ENCODE data around the gene TPCN2. TPM values are rescaled to one million over a fixed set of nuclear protein-coding genes. Genes with fewer than 3 reads are reported as not detected.
A peak's percentile ranks its signal among the peaks of the same experiment; 100 is the strongest.

The TPCN2 gene
- total and polyA plus RNA-seq, 9 of the 15 experiments (the other 6 are each of a cell fraction or from before 2014, with no cell fraction given), result 0.66 to 10.2 (median 4.6) TPM

GRCh38 chr11:69154938-69155301 is 106.2 kb downstream of the TPCN2 start:
- ATAC-seq, result no peak
- H2AFZ ChIP-seq (ENCODE audit: low read depth, low read length), result peak overlapping the region; percentile 46; the same call in 1 of the 2 replicates
- TF ChIP-seq ZNF551 (CRISPR knock-in tag; IDR thresholded peaks at IDR 0.05), result no peak
- no peak for TF ChIP-seq RUNX1 (IDR thresholded peaks at IDR 0.05; ENCODE audit: low read depth)
- TF ChIP-seq RNF219 (CRISPR knock-in tag; IDR thresholded peaks at IDR 0.05), result no peak
- no peak for TF ChIP-seq ZNF785 (CRISPR knock-in tag; IDR thresholded peaks at IDR 0.05)

More at GRCh38 chr11:69154938-69155301, 106.2 kb downstream of the TPCN2 start:
- H3K27me3 ChIP-seq (ENCODE audit: control insufficient read depth in 2 of 2, insufficient read depth in 2 of 2, low read length in 2 of 2), result peaks cover 4 to 57% of the 10 kb centered on the region in 2 experiments
- intact Hi-C loops (cut with micrococcal nuclease), result no loop called here
- BruUV-seq (replicated peaks), result no TSS peak
- peaks cover 28 to 36% of the 10 kb centered on the region in 2 experiments; a peak in 4 of 5 replicates for H3K4me1 ChIP-seq (replicated peaks in 1 of 2; ENCODE audit: control insufficient read depth in 2 of 2, insufficient read depth in 2 of 2, low read length in 2 of 2)
- in situ Hi-C loops (cut with MboI), result no loop called here
- no peak overlapping the region for H3K4me3 ChIP-seq
- 23% methylated on average over 9 of the region's 10 CpGs for WGBS (ENCODE audit: insufficient coverage, low coverage, missing lambda C conversion rate)
- H3K79me2 ChIP-seq (ENCODE audit: control insufficient read depth, insufficient read depth, low read length), result no peaks in the 10 kb centered on the region; the same call in 2 of the 3 replicates
- 0 out of 4 replicates have a peak overlapping the region, but pooled peaks of 1 of the 2 experiments have one; percentile 28 for H3K9ac ChIP-seq (ENCODE audit: insufficient read depth in 1 of 2, low read depth in 2 of 2, low read length in 2 of 2)
- no peaks in the 10 kb centered on the region for H3K9me3 ChIP-seq (replicated peaks; ENCODE audit: control insufficient read depth, insufficient read depth, low read depth, low read length)
- DNase-seq (ENCODE audit: extremely low read depth in 1 of 4, low spot score in 3 of 4) (no peak), FAIRE-seq (no peak)
- ChIA-PET CTCF (ENCODE audit: low intra/inter-chr PET ratio) (no interaction called here), POLR2A (interaction anchor here (0.7 kb wide), 1 partner anchor 79 kb away, joined by 3 read pairs; no protein-coding TSS in a partner anchor)
- H3K27ac ChIP-seq (ENCODE audit: extremely low read depth, low read depth, low read length), result no peak overlapping the region; the same call in 2 of the 3 replicates
- H3K36me3 ChIP-seq (ENCODE audit: control insufficient read depth, insufficient read depth, low read length), result no peaks in the 10 kb centered on the region
- no peaks in the 10 kb centered on the region for H4K20me1 ChIP-seq (replicated peaks; ENCODE audit: control insufficient read depth, insufficient read depth, low read length)
- peaks cover 4% of the 10 kb centered on the region for H3K9me1 ChIP-seq (ENCODE audit: control insufficient read depth, insufficient read depth, low read length)
- H3K4me2 ChIP-seq (ENCODE audit: insufficient read depth, low read length), result peak overlapping the region; percentile 68; the same call in 1 of the 2 replicates

Measured in K562 (cell line).